Mucosa of descending colon (tissue), 3 donors: ENCODE measurements around the gene CLEC4G. TPM values are rescaled to one million over a fixed set of nuclear protein-coding genes. Genes with fewer than 3 reads are reported as not detected.

Source experiments
- ATAC-seq: fragments of 200-7000 bp; cut with Tn5 transposase; one replicate; pipeline ENCODE4 v1.9.1; 2020; ENCODE audit warnings: mild to moderate bottlenecking, moderate library complexity
- DNase-seq, 3 donors: peaks; one replicate each; pipeline ENCODE4 v3.0.0-alpha.2; 2020
- H3K36me3 ChIP-seq: fragments of 200-600 bp; one replicate; pipeline ENCODE4 v1.8.0; 2021; ENCODE audit warnings: low read depth, mild to moderate bottlenecking
- H3K4me1 ChIP-seq: fragments of 200-600 bp; one replicate; pipeline ENCODE4 v1.8.0; 2021; ENCODE audit warnings: low read depth, mild to moderate bottlenecking
- H3K4me3 ChIP-seq: fragments of 200-600 bp; one replicate; pipeline ENCODE4 v1.8.0; 2021; ENCODE audit warnings: mild to moderate bottlenecking
- H3K9me3 ChIP-seq: fragments of 200-600 bp; one replicate; pipeline ENCODE4 v1.8.0; 2021; ENCODE audit warnings: mild to moderate bottlenecking
- intact Hi-C, 2 donors: fragments of 100-400 bp; cut with DNase I in 1 of 2; cut with micrococcal nuclease in 1 of 2; formaldehyde crosslinking; loops; one replicate each; pipeline versions ENCODE4 v1.11.0 to v1.11.1; 2022; cut with DNase I, micrococcal nuclease
- total RNA-seq, 3 donors: library from RNA; stranded (reverse); fragmentation: NEBNext Ultra II Directional in 2 of 3; extraction: Animal tissue kit (Norgen Biotek cat#: 25700) in 2 of 3; gene quantifications; one replicate each; pipeline versions ENCODE4 v1.2.1 to v1.2.4, GENCODE V29; 2021 to 2023
- TF ChIP-seq, protein P1 (sequence below): fragments of 200-600 bp; IDR thresholded peaks from one replicate; pipeline ENCODE4 v1.8.0; 2022; ENCODE audit warnings: antibody characterized with exemption, mild to moderate bottlenecking
- donor health status: DM: no; HTN: no; CAD: no; lungs with moderate emphysema.
- donor health status: DM: no; HTN: no; CAD: no.
- donor health status: DM: no; HTN: yes; CAD: no.

CLEC4G gene
- total RNA-seq, 3 donors from 2014 or later: 1.3 to 2.5 TPM; not detected in 1

DNA sequence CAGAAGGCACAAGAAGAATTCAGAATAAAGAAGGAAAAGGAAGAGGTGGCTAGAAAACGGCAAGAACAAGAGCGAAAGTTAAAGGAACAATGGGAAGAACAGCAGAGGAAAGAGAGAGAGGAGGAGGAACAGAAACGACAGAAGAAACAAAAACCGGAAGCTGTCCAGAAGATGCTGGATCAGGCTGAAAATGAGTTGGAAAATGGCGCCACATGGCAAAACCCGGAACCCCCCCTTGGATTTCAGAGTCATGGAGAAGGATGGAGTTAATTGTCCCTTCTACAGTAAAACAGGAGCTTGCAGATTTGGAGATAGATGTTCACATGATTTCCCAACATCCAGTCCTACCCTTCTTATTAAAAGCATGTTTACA is 8.8 kb upstream of the CLEC4G start:
- ATAC-seq (no peak), DNase-seq (no peak)
- Histone ChIP-seq H3K4me1 (no peaks in the 10 kb centered on the region), H3K9me3 (no peaks in the 10 kb centered on the region), H3K36me3 (no peaks in the 10 kb centered on the region), H3K4me3 (no peak overlapping the region)
- TF ChIP-seq, protein P1, sequence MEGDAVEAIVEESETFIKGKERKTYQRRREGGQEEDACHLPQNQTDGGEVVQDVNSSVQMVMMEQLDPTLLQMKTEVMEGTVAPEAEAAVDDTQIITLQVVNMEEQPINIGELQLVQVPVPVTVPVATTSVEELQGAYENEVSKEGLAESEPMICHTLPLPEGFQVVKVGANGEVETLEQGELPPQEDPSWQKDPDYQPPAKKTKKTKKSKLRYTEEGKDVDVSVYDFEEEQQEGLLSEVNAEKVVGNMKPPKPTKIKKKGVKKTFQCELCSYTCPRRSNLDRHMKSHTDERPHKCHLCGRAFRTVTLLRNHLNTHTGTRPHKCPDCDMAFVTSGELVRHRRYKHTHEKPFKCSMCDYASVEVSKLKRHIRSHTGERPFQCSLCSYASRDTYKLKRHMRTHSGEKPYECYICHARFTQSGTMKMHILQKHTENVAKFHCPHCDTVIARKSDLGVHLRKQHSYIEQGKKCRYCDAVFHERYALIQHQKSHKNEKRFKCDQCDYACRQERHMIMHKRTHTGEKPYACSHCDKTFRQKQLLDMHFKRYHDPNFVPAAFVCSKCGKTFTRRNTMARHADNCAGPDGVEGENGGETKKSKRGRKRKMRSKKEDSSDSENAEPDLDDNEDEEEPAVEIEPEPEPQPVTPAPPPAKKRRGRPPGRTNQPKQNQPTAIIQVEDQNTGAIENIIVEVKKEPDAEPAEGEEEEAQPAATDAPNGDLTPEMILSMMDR: no peak
- intact Hi-C loops: no loop called here

- Histone ChIP-seq H3K4me3 (no peak overlapping the region), H3K36me3 (no peaks in the 10 kb centered on the region), H3K4me1 (no peaks in the 10 kb centered on the region), H3K9me3 (no peaks in the 10 kb centered on the region)
- DNase-seq (no peak), ATAC-seq (no peak)
- intact Hi-C loops: no loop called here
- TF ChIP-seq, protein P1: no peak
These were observed 8.1 kb upstream of the CLEC4G start for GRCh38 chr19:7739801-7740681.

DNA sequence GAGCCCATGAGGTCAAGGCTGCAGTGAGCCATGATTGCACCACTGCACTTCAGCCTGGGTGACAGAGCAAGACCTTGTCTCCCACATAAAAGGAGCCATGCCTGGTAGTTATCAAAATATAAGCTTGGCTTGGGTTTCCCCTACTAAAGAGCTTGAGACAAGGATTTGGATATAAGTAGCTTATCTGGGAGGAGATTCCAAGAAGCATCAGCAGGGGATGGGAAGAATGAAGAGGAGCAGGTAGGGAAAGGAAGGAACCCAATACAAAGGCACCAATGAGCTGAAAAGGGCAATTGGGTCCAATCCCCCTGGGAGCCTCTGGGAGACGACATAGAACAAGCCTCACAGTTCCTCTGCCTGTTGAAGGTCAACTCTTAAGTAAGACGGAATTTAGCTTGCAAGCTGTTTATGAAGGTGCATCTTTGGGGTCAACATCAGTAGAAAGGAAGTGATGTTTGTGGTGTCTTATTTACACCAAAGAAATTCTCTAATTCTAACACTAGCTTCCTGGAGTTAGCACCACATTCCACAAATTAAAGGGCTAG is 7.4 kb upstream of the CLEC4G start:
- Histone ChIP-seq H3K4me1 (no peaks in the 10 kb centered on the region), H3K36me3 (no peaks in the 10 kb centered on the region), H3K9me3 (no peaks in the 10 kb centered on the region), H3K4me3 (no peak overlapping the region)
- ATAC-seq (no peak), DNase-seq (no peak)
- intact Hi-C loops: no loop called here
- TF ChIP-seq, protein P1: no peak

DNA sequence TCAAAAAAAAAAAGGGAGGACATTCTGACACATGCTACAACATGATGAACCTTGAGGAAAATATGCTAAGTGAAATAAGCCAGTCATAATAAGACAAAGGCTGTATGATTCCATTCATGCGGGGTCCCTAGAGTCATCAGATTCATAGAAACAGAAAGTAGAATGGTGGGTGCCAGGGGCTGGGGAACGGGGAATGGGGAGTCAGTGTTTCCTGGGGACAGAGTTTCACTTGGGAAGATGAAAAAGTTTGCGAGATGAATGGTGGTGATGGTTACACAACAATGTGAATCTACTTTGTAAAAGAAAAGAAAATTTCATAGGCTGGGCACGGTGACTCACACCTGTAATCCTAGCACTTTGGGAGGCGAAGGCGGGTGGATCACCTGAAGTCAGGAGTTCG is 6.1 kb upstream of the CLEC4G start:
- Histone ChIP-seq H3K4me1 (no peaks in the 10 kb centered on the region), H3K4me3 (no peak overlapping the region), H3K9me3 (no peaks in the 10 kb centered on the region), H3K36me3 (no peaks in the 10 kb centered on the region)
- intact Hi-C loops: no loop called here
- TF ChIP-seq, protein P1: no peak
- DNase-seq (no peak), ATAC-seq (no peak)

- no peaks in the 10 kb centered on the region for H3K36me3 ChIP-seq
- TF ChIP-seq, protein P1: no peak
- intact Hi-C loops: no loop called here
- ATAC-seq (no peak), DNase-seq (no peak)
- no peak overlapping the region for H3K4me3 ChIP-seq
- no peaks in the 10 kb centered on the region for H3K4me1 ChIP-seq
- no peaks in the 10 kb centered on the region for H3K9me3 ChIP-seq
These were observed 5.3 kb upstream of the CLEC4G start for GRCh38 chr19:7737215-7737614.
